Astrocyte of the cerebellum (primary cell): ENCODE data around the gene FARS2.

Experiments used
- DNase-seq: peaks from one replicate; pipeline ENCODE4 v3.0.0-alpha.2; 2011; ENCODE audit warnings: low read depth
- H3K4me3 ChIP-seq: 2 replicates; pipeline ENCODE4 v1.5.1; 2011; ENCODE audit warnings: mild to moderate bottlenecking, low read depth, low read length, moderate library complexity
- in situ Hi-C: cut with HindIII; loops from 2 replicates; pipeline ENCODE4 v1.10.0; 2017; ENCODE audit warnings: low sequenced_read_pairs
- TF ChIP-seq, protein P1 (sequence below): IDR thresholded peaks from 2 replicates; pipeline ENCODE4 v1.5.1; 2012; ENCODE audit warnings: low read length, low read depth, moderate library complexity, mild to moderate bottlenecking; ENCODE audit errors: missing control alignments

FARS2 gene

DNA sequence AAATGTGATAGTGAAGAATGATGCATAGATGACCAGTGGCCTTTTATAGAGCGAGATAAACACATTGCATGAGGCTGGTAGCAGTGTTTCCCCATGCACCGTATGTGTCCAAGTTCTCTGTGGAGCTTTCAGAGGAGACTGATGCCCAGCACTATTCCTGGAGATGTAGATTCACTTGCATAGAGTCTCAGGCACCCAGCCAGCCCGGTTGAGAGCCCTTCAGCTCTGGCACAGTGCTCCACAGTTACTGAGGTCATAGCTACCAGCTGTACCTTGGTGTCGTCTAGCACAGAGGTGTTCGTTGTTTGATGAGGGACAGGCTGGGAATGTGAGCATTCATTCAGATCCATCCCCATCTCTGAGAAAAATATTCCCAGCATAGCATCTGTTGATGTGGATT is 328.9 kb downstream of the FARS2 start:
- no peak overlapping the region for H3K4me3 ChIP-seq
- DNase-seq = no peak
- TF ChIP-seq, protein P1, sequence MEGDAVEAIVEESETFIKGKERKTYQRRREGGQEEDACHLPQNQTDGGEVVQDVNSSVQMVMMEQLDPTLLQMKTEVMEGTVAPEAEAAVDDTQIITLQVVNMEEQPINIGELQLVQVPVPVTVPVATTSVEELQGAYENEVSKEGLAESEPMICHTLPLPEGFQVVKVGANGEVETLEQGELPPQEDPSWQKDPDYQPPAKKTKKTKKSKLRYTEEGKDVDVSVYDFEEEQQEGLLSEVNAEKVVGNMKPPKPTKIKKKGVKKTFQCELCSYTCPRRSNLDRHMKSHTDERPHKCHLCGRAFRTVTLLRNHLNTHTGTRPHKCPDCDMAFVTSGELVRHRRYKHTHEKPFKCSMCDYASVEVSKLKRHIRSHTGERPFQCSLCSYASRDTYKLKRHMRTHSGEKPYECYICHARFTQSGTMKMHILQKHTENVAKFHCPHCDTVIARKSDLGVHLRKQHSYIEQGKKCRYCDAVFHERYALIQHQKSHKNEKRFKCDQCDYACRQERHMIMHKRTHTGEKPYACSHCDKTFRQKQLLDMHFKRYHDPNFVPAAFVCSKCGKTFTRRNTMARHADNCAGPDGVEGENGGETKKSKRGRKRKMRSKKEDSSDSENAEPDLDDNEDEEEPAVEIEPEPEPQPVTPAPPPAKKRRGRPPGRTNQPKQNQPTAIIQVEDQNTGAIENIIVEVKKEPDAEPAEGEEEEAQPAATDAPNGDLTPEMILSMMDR = no peak
- in situ Hi-C loops = no loop called here

DNA sequence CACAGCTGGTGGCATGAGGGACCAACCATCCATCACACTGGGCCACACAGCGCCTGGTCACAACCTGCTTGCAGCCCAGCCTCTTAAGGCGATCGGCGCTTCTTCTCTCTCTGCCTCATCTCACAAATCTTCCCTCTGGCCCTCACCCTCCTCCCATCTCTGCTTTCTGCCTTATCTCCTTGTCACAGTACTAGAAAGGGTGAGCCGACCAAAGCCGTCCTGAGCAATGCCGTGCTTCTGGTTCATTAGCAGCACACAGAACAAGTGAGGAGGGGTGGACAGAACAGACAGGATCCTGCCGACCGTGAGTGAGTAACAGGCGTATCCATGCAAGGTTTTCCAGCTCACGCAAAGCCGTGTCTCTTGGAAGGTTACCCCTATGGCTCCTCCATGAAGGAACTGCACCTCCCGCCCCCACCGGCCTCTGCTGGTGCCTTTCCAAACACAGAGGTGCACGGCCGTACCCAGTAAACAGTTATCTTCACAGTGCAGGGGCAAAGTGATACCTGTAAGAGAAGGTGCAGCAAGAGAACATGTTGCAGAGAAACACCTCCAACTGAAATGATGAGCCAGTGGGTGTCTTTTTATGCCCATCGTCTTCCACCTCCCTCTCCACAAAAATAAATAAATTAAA is 331.7 kb downstream of the FARS2 start:
- no peak for DNase-seq
- TF ChIP-seq, protein P1 = no peak
- in situ Hi-C loops = no loop called here
- no peak overlapping the region for H3K4me3 ChIP-seq

DNA sequence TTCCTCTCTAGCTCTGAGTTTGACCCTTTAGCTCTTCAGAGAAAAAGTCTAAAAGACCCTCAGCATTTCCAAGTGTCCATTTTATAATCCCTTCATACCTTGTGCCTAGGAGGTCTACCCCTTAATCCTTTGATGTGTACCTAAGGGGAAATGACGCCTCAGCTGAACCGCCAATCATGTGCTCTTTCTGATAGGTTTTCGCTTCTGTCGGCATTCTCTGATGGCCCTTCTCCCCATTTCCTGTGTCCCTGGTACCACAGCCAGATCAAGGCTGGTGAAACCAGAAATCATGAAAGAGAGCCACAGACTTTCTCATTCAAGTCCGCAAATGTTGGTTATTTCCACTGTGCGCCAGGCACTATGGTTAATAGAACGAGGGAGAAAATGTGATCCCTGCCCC is 333.9 kb downstream of the FARS2 start:
- TF ChIP-seq, protein P1 = no peak
- in situ Hi-C loops = no loop called here

DNA sequence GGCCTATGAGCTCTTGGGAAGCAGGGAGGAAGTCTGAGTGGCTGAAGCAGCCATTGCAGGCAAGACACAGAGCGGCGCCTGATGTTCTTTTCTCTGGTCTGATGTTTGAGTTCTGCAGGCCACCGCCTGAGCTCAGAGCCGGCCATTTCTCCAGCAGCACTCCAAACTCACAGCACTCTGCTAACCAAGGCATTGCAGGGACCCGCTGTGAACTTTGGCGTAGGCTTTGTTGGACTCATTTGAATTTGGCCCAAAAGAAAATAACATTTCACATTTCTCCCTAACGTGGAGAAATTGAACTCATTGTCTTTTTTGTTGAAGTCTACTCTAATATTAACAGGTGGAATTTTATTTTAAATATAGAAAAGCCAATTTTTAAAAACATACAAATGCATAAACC is 336.1 kb downstream of the FARS2 start:
- DNase-seq = no peak
- H3K4me3 ChIP-seq = no peak overlapping the region
- in situ Hi-C loops = no loop called here
- TF ChIP-seq, protein P1 = no peak

More for the DNA sequence above, 333.9 kb downstream of the FARS2 start:
- H3K4me3 ChIP-seq = no peak overlapping the region
- no peak for DNase-seq

DNA sequence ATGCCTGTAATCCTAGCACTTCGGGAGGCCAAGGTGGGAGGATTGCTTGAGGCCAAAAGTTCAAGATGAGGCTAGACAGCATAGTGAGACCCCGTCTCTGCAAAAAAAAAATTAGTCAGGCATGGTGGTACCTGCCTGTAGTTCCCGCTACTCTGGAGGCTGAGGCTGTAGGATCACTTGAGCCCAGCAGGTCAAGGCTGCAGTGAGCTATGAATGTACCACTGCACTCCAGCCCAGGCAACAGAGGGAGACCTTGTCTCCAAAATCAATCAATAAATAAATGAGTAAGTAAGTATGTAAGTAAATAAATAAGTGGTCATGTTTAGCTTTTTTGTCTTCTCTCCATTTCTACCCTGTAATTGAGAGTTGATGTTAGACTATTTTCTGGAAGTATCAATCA is 336.8 kb downstream of the FARS2 start:
- in situ Hi-C loops = no loop called here
- DNase-seq = no peak
- H3K4me3 ChIP-seq = no peak overlapping the region
- TF ChIP-seq, protein P1 = no peak

DNA sequence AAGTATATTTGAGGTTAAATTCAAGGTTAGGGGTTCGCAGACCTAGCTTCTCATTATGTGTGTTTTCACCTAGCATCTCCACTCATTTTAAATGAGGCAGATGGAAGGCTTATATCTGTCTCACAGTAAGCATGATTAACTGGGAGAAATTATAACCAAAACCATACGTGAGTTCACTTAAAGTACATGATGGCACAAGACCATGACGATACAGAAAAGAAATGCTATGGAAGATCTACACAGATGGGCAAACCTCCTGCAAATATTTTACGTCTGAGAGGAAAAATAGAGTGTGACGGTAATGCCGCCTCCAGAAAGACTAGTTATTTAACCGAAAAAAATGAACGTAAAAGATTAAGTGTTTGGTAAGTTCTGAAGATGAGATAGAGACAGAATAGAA is 337.8 kb downstream of the FARS2 start:
- in situ Hi-C loops = no loop called here
- TF ChIP-seq, protein P1 = no peak

More for the DNA sequence above, 337.8 kb downstream of the FARS2 start:
- no peak overlapping the region for H3K4me3 ChIP-seq
- no peak for DNase-seq
